Adrenal gland (tissue), 12 donors: ENCODE data around the gene AOPEP. TPM values are rescaled to one million over a fixed set of nuclear protein-coding genes. Genes with fewer than 3 reads are reported as not detected.

Source experiments
- DNase-seq, 7 donors: peaks; one replicate each; pipeline ENCODE4 v3.0.0-alpha.2; 2019 to 2020
- H3K27ac ChIP-seq, 5 donors: fragments of 200-600 bp; sonication (generic) in 4 of 5; 1 replicate in 3 of 5; 2 replicates in 2 of 5; pipeline versions ENCODE4 v1.5.1 to v1.8.0; 2016 to 2020; ENCODE audit warnings: mild to moderate bottlenecking in 1 of 5
- H3K27me3 ChIP-seq: fragments of 200-600 bp; 2 replicates; pipeline ENCODE4 v1.8.0; 2021
- H3K36me3 ChIP-seq, 2 donors: fragments of 200-600 bp; replicated peaks in 1 of 2; 1 replicate in 1 of 2; 2 replicates in 1 of 2; pipeline versions ENCODE4 v1.5.1 to v1.8.0; 2018 to 2022
- H3K4me1 ChIP-seq, 2 donors: fragments of 200-600 bp; replicated peaks in 1 of 2; 1 replicate in 1 of 2; 2 replicates in 1 of 2; pipeline versions ENCODE4 v1.5.1 to v1.8.0; 2018 to 2021
- H3K4me3 ChIP-seq, 4 donors: fragments of 200-600 bp; sonication (generic) in 3 of 4; one replicate each; pipeline ENCODE4 v1.5.1; 2016 to 2018
- H3K9me3 ChIP-seq, 3 donors: fragments of 200-600 bp; sonication (generic) in 1 of 3; replicated peaks in 1 of 3; 1 replicate in 2 of 3; 2 replicates in 1 of 3; pipeline versions ENCODE4 v1.5.1 to v1.8.0; 2016 to 2021
- POLR2A ChIP-seq, 2 donors: fragments of 450-650 bp; IDR thresholded peaks; one replicate each; pipeline ENCODE4 v1.6.1; 2017; ENCODE audit warnings: antibody characterized with exemption in 2 of 2, mild to moderate bottlenecking in 2 of 2, moderate library complexity in 1 of 2
- WGBS, 4 donors: extraction: QIAGEN DNeasy Blood & Tissue Kit in 2 of 4; methylation state at CpG; one replicate each; pipeline versions ENCODE4 v1.1.5 to v1.1.7; 2013 to 2017; 5-methylcytosine and 5-hydroxymethylcytosine counted together
- intact Hi-C, 2 donors: fragments of 100-400 bp; cut with DNase I; formaldehyde crosslinking; loops; one replicate each; pipeline versions ENCODE4 v1.14.1 to v1.15.0; 2022 to 2023
- polyA plus RNA-seq, 3 donors: library from polyadenylated mRNA; stranded (reverse); fragments of 200-250 nt in 2 of 3; fragments of 350-450 nt in 1 of 3; fragmentation: Illumina TruSeq in 1 of 3; extraction: RNeasy Lipid Tissue Mini Kit (QIAGEN cat#74804) in 1 of 3; gene quantifications; one replicate each; pipeline ENCODE4 v1.2.3, GENCODE V29; 2013 to 2014
- total RNA-seq, 9 donors: library from RNA; depleted of rRNA in 4 of 9; stranded (reverse); fragments of >200 nt in 4 of 9; fragments of 120-200 nt in 1 of 9; fragmentation: NEBNext Ultra II Directional in 1 of 9; extraction: Animal tissue kit (Norgen Biotek cat#: 25700) in 1 of 9; gene quantifications; one replicate each; pipeline versions ENCODE4 v1.1.0 to v1.2.4, GENCODE V29; 2013 to 2023
- TF ChIP-seq, protein P1 (sequence below), 6 experiments: fragments of 450-650 bp in 4 of 6; fragments of 200-600 bp in 2 of 6; sonication (generic) in 1 of 6; IDR thresholded peaks; 1 replicate in 5 of 6; 2 replicates in 1 of 6; pipeline versions ENCODE4 v1.5.1 to v1.8.0; 2016 to 2021; ENCODE audit warnings: antibody characterized with exemption in 6 of 6, mild to moderate bottlenecking in 2 of 6, moderate library complexity in 1 of 6
- donor health status: healthy with polysubstance abuse.
- donor health status: Bipolar disorder and iron deficiency.
- donor health status: DM: yes; HTN: yes; CAD: no.
- donor health status: DM: no; HTN: no; CAD: no.
- donor health status: DM: no; HTN: no; CAD: no.
- donor health status: DM: yes; HTN: yes; CAD: no.

The AOPEP gene
- total and polyA plus RNA-seq, 12 donors: 31.0 to 99.6 (median 71.0) TPM

- Histone ChIP-seq H3K36me3 (no peaks in the 10 kb centered on the region), H3K27ac (no peak overlapping the region), H3K27me3 (no peaks in the 10 kb centered on the region), H3K4me1 (no peaks in the 10 kb centered on the region), H3K9me3 (no peaks in the 10 kb centered on the region), H3K4me3 (no peak overlapping the region)
- TF ChIP-seq POLR2A (IDR thresholded peaks at IDR 0.05): no peak
- TF ChIP-seq, protein P1, sequence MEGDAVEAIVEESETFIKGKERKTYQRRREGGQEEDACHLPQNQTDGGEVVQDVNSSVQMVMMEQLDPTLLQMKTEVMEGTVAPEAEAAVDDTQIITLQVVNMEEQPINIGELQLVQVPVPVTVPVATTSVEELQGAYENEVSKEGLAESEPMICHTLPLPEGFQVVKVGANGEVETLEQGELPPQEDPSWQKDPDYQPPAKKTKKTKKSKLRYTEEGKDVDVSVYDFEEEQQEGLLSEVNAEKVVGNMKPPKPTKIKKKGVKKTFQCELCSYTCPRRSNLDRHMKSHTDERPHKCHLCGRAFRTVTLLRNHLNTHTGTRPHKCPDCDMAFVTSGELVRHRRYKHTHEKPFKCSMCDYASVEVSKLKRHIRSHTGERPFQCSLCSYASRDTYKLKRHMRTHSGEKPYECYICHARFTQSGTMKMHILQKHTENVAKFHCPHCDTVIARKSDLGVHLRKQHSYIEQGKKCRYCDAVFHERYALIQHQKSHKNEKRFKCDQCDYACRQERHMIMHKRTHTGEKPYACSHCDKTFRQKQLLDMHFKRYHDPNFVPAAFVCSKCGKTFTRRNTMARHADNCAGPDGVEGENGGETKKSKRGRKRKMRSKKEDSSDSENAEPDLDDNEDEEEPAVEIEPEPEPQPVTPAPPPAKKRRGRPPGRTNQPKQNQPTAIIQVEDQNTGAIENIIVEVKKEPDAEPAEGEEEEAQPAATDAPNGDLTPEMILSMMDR (IDR thresholded peaks at IDR 0.05): no peak
- intact Hi-C loops: no loop called here
- WGBS, 4 donors: 92 to 95% (median 93%) methylated on average over 9 of the region's 9 CpGs
- no peak for DNase-seq
Observed at GRCh38 chr9:94984891-94985476, 258.5 kb downstream of the AOPEP start.

- no peak overlapping the region for H3K27ac ChIP-seq
- no peak for DNase-seq
- 89 to 95% (median 94%) methylated on average over 3 of the region's 3 CpGs for WGBS, 4 donors
Observed at GRCh38 chr9:94985649-94986048, 259.1 kb downstream of the AOPEP start.

DNA sequence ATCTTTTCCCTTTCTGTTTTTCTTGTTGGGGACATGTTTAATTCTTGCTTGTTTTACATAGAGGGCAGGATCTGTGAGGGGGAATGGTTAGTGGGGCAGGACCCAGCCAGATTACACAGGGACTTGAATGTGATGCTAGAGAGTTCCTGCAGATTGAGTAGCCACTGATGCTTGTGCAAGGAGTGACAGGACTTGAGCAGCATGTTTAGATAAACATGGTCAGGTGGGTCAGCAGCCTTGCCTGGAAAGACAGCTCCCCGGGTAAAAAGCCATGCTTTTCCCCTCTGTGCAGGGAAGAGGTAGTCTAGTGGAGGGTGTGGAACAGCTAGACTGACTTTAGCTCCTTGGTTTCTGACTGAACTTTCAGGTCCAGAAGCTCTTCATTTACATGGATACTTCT is 261.2 kb downstream of the AOPEP start:
- no peak for DNase-seq
- Histone ChIP-seq H3K9me3 (no peaks in the 10 kb centered on the region), H3K4me1 (peaks cover 0 to 3% of the 10 kb centered on the region in 2 donors), H3K27me3 (no peaks in the 10 kb centered on the region), H3K36me3 (no peaks in the 10 kb centered on the region), H3K4me3 (no peak overlapping the region), H3K27ac (no peak overlapping the region)
- intact Hi-C loops: no loop called here
- WGBS, 4 donors: 75 to 93% (median 83%) methylated on average over 1 of the region's 1 CpG
- no peak for TF ChIP-seq POLR2A (IDR thresholded peaks at IDR 0.05)
- TF ChIP-seq, protein P1 (IDR thresholded peaks at IDR 0.05): no peak

More at GRCh38 chr9:94985649-94986048, 259.1 kb downstream of the AOPEP start:
- TF ChIP-seq, protein P1 (IDR thresholded peaks at IDR 0.05): no peak
- no peak for TF ChIP-seq POLR2A (IDR thresholded peaks at IDR 0.05)
- Histone ChIP-seq H3K4me1 (no peaks in the 10 kb centered on the region), H3K4me3 (no peak overlapping the region), H3K27me3 (no peaks in the 10 kb centered on the region), H3K9me3 (no peaks in the 10 kb centered on the region), H3K36me3 (no peaks in the 10 kb centered on the region)
- intact Hi-C loops: no loop called here

- no peak overlapping the region for H3K4me3 ChIP-seq
Observed at GRCh38 chr9:94990897-94991561, 264.5 kb downstream of the AOPEP start.

More at GRCh38 chr9:94990897-94991561, 264.5 kb downstream of the AOPEP start:
- 93 to 99% (median 99%) methylated on average over 7 to 8 of the region's 8 CpGs for WGBS, 4 donors
- peaks cover 11 to 30% of the 10 kb centered on the region in 2 donors for H3K4me1 ChIP-seq
- no peaks in the 10 kb centered on the region for H3K36me3 ChIP-seq
- no peaks in the 10 kb centered on the region for H3K9me3 ChIP-seq
- H3K27me3 ChIP-seq: no peaks in the 10 kb centered on the region
- no peak for DNase-seq
- TF ChIP-seq POLR2A (IDR thresholded peaks at IDR 0.05): no peak
- TF ChIP-seq, protein P1 (IDR thresholded peaks at IDR 0.05): no peak
- intact Hi-C loops: no loop called here
- H3K27ac ChIP-seq: no peak overlapping the region
